T-cell (primary cell): ENCODE data around the gene IL2RG. TPM values are rescaled to one million over a fixed set of nuclear protein-coding genes. Genes with fewer than 3 reads are reported as not detected.

Experiments
- ATAC-seq, 4 experiments: fragments of 200-7000 bp in 3 of 4; fragments of 150-1000 bp in 1 of 4; cut with Tn5 transposase; replicated peaks in 1 of 4; 1 replicate in 3 of 4; 2 replicates in 1 of 4; pipeline ENCODE4 v1.10.0; 2021; ENCODE audit warnings: moderate library complexity in 3 of 4, mild to moderate bottlenecking in 2 of 4, moderate number of reproducible peaks in 1 of 4
- CTCF ChIA-PET, 2 donors: fragments of 300-600 bp; sonication (Branson Sonifier 250); formaldehyde crosslinking; loops; one replicate each; lab custom pipeline; 2022; ENCODE audit warnings: antibody characterized with exemption in 2 of 2; lab: Charles Lee
- POLR2A ChIA-PET, 2 donors: fragments of 300-600 bp; sonication (Branson Sonifier 250); formaldehyde crosslinking; loops; one replicate each; lab custom pipeline; 2022; ENCODE audit warnings: antibody characterized with exemption in 2 of 2; lab: Charles Lee
- DNase-seq, 35 experiments: peaks; one replicate each; pipeline versions ENCODE4 v3.0.0 to v3.0.0-alpha.2; 2013 to 2023
- H3K27ac ChIP-seq: one replicate; pipeline ENCODE4 v1.5.1; 2013; ENCODE audit warnings: low read length
- H3K27me3 ChIP-seq, 2 experiments: replicated peaks in 1 of 2; 1 replicate in 1 of 2; 2 replicates in 1 of 2; pipeline versions ENCODE4 v1.6.1 to v1.7.0; 2013; ENCODE audit warnings: low read length in 1 of 2, mixed read lengths in 1 of 2; ENCODE audit not compliant: control insufficient read depth in 2 of 2, insufficient read depth in 2 of 2; ENCODE audit errors: extremely low read depth in 1 of 2
- H3K36me3 ChIP-seq, 2 donors: 1 replicate in 1 of 2; 2 replicates in 1 of 2; pipeline versions ENCODE4 v1.6.1 to v1.7.0; 2013; ENCODE audit warnings: low read length in 1 of 2; ENCODE audit not compliant: control insufficient read depth in 2 of 2, insufficient read depth in 1 of 2; ENCODE audit errors: extremely low read depth in 1 of 2
- H3K4me1 ChIP-seq, 2 experiments: 1 replicate in 1 of 2; 2 replicates in 1 of 2; pipeline versions ENCODE4 v1.6.1 to v1.7.0; 2013; ENCODE audit warnings: low read length in 2 of 2, mixed read lengths in 1 of 2; ENCODE audit not compliant: insufficient read depth in 2 of 2, control insufficient read depth in 1 of 2; ENCODE audit errors: extremely low read depth in 1 of 2
- H3K4me3 ChIP-seq, 2 donors: 1 replicate in 1 of 2; 2 replicates in 1 of 2; pipeline versions ENCODE4 v1.5.1 to v1.7.0; 2013; ENCODE audit warnings: mild to moderate bottlenecking in 2 of 2, low read length in 1 of 2, moderate library complexity in 1 of 2; ENCODE audit not compliant: control insufficient read depth in 1 of 2; ENCODE audit errors: extremely low read depth in 1 of 2
- H3K9me3 ChIP-seq: 2 replicates; pipeline ENCODE4 v1.7.0; 2013
- H3K27ac Mint-ChIP-seq, 2 donors: one replicate each; pipeline ENCODE4 v1.8.0; 2020 to 2021; ENCODE audit warnings: mild to moderate bottlenecking in 2 of 2, mixed read lengths in 2 of 2
- H3K27me3 Mint-ChIP-seq, 2 donors: one replicate each; pipeline ENCODE4 v1.8.0; 2021 to 2022; ENCODE audit warnings: mixed read lengths in 2 of 2
- H3K36me3 Mint-ChIP-seq: one replicate; pipeline ENCODE4 v1.8.0; 2021; ENCODE audit warnings: mixed read lengths
- H3K4me1 Mint-ChIP-seq, 3 donors: one replicate each; pipeline ENCODE4 v1.8.0; 2020 to 2022; ENCODE audit warnings: mixed read lengths in 3 of 3, mild to moderate bottlenecking in 1 of 3
- H3K4me3 Mint-ChIP-seq, 3 donors: one replicate each; pipeline ENCODE4 v1.8.0; 2020 to 2022; ENCODE audit warnings: mild to moderate bottlenecking in 3 of 3, mixed read lengths in 3 of 3, moderate library complexity in 3 of 3
- H3K9me3 Mint-ChIP-seq, 3 donors: one replicate each; pipeline ENCODE4 v1.8.0; 2020 to 2022; ENCODE audit warnings: mixed read lengths in 3 of 3
- WGBS: methylation state at CpG from one replicate; pipeline ENCODE4 v1.1.5; 2013; ENCODE audit warnings: missing lambda C conversion rate; ENCODE audit not compliant: insufficient coverage; 5-methylcytosine and 5-hydroxymethylcytosine counted together
- total RNA-seq, 35 experiments: library from RNA in 6 of 35; stranded (reverse) in 6 of 35; fragments of 120-200 nt in 1 of 35; gene quantifications; one replicate each; pipeline versions ENCODE4 v1.2.1 to v1.2.4 and lab custom pipeline; 2013 to 2026

IL2RG gene
- total RNA-seq (100 to 1,000 TPM; 285 to 380 (median 312) TPM), total RNA-seq (lab: John Stamatoyannopoulos, UW) (14.3 to 92.0 (median 40.4) reads per million in 29 experiments)
- 542 TPM for total RNA-seq (2013)

DNA sequence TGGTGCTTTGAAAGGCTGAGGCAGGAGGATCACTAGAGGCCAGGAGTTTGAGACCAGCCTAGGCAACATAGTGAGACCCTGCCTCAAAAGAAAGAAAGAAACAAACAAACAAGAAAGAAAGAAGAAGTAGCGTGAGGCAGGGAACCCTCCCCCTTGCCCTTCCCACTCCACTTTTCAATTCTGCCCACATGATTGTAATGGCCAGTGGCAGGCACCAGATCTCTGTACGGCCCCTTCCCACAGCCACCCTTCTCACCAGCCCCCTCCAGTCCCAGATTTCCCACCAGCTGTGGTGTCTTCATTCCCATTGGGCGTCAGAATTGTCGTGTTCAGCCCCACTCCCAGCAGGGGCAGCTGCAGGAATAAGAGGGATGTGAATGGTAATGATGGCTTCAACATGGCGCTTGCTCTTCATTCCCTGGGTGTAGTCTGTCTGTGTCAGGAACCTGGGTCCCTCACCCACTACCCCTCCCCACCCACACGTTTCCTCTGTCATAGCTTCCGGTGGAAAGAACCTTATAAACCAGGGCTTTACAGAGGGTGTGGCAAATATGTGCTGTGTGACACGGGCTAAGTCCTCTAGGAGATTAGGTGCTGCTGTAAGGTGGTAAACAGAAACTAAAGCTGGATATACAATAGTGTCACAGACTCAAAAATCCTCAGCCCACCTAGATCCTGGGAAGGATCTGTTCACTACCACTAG is at the start of gene IL2RG:
Gene IL2RG, minus strand, starts transcription at position 437 of the 703 bp plus-strand sequence. Its CDS starts 38 bp downstream, at position 399.
- Mint-ChIP-seq H3K36me3 (peaks cover 37% of the 10 kb centered on the region), H3K4me1 (peaks cover 54 to 68% (median 60%) of the 10 kb centered on the region in 3 donors), H3K27me3 (no peaks in the 10 kb centered on the region), H3K9me3 (no peaks in the 10 kb centered on the region), H3K27ac (peak within 1 kb of the TSS; percentile 97 to 99), H3K4me3 (peak within 1 kb of the TSS; percentile 95 to 99 (median 97))
- CTCF ChIA-PET: interaction anchor here (1.0 to 1.9 kb wide), 8 partner anchors 9 to 71 kb away, joined by 4 to 16 read pairs (median 7); no protein-coding TSS in a partner anchor
- no peaks in the 10 kb centered on the region for H3K9me3 ChIP-seq
- DNase-seq: peak; percentile 35 to 90 (median 79)
- no CpG with 5 or more reads among the region's 8 CpGs for WGBS
- H3K4me3 ChIP-seq: peak within 1 kb of the TSS; percentile 94
- POLR2A ChIA-PET: interaction anchor here (0.5 to 2.4 kb wide), 20 partner anchors 8 to 1166 kb away, joined by 3 to 22 read pairs (median 5); partner anchors contain the start of genes FOXO4 (in 1 of the 2), NONO (in 1 of the 2), RPS4X (in 1 of the 2) and TAF1 (in 1 of the 2)
- peak within 1 kb of the TSS; percentile 99 for H3K27ac ChIP-seq
- peaks cover 4 to 31% of the 10 kb centered on the region in 2 donors for H3K36me3 ChIP-seq
- ATAC-seq: peak; percentile 87 to 91 (median 91)
- H3K27me3 ChIP-seq: no peaks in the 10 kb centered on the region
- peaks cover 17 to 56% of the 10 kb centered on the region in 2 experiments for H3K4me1 ChIP-seq

DNA sequence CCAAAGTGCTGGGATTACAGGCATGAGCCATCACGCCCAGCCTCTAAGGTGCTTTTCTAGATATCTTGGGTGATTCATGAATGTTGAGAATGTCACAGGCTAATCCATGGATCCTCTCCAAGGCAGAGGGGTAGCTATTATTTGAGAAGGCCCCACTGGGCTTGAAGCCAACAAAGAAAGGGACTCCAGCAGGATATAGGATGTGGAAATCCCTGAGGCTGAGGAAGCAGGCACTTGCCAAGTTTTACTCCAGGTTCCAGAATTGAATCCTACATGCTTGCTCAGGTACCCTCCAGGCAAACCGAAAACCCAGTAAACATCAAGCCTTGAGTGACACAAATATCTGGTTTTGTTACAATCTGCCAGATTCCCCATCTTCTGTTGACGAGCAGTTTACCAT is 49.1 kb upstream of the IL2RG start:
- peaks cover 0 to 6% of the 10 kb centered on the region in 2 experiments for H3K4me1 ChIP-seq
- peaks cover 0 to 4% of the 10 kb centered on the region in 2 donors for H3K36me3 ChIP-seq
- Mint-ChIP-seq H3K36me3 (peaks cover 3% of the 10 kb centered on the region), H3K9me3 (no peaks in the 10 kb centered on the region), H3K27me3 (peaks cover 0 to 20% of the 10 kb centered on the region in 2 donors), H3K4me3 (no peak overlapping the region), H3K27ac (no peak overlapping the region), H3K4me1 (peaks cover 8 to 19% (median 14%) of the 10 kb centered on the region in 3 donors)
- POLR2A ChIA-PET: no interaction called here
- no peak overlapping the region for H3K4me3 ChIP-seq
- H3K9me3 ChIP-seq: no peaks in the 10 kb centered on the region
- no peak overlapping the region for H3K27ac ChIP-seq
- WGBS: 100% methylated on average over 1 of the region's 3 CpGs
- CTCF ChIA-PET: interaction anchor here (0.5 to 0.7 kb wide), 2 partner anchors 43 to 118 kb away, joined by 4 to 5 read pairs; no protein-coding TSS in a partner anchor
- DNase-seq (no peak), ATAC-seq (no peak)
- no peaks in the 10 kb centered on the region for H3K27me3 ChIP-seq

GRCh38 chrX:71159335-71159734 is 48.0 kb upstream of the IL2RG start:
- Histone ChIP-seq H3K27me3 (no peaks in the 10 kb centered on the region), H3K27ac (no peak overlapping the region), H3K9me3 (no peaks in the 10 kb centered on the region), H3K4me1 (peaks cover 0 to 6% of the 10 kb centered on the region in 2 experiments), H3K36me3 (peaks cover 0 to 4% of the 10 kb centered on the region in 2 donors), H3K4me3 (no peak overlapping the region)
- peak overlapping the region in 1 of 3 donors; percentile 10 for H3K4me3 Mint-ChIP-seq
- peak overlapping the region; percentile 7 to 49 for H3K27ac Mint-ChIP-seq
- CTCF ChIA-PET: interaction anchor here in 1 of 2 donors (0.6 kb wide), 2 partner anchors 10 to 53 kb away, joined by 3 read pairs; partner anchors contain the start of gene CXorf65
- H3K27me3 Mint-ChIP-seq: peaks cover 0 to 20% of the 10 kb centered on the region in 2 donors
- H3K36me3 Mint-ChIP-seq: peaks cover 3% of the 10 kb centered on the region
- H3K4me1 Mint-ChIP-seq: peaks cover 8 to 19% (median 14%) of the 10 kb centered on the region in 3 donors
- DNase-seq: peak in 4 of 35 experiments; percentile 4 to 39 (median 19)
- peak; percentile 57 to 91 (median 72) for ATAC-seq
- POLR2A ChIA-PET: interaction anchor here in 1 of 2 donors (0.8 kb wide), 1 partner anchor 48 kb away, joined by 3 read pairs; the partner anchor contains the start of gene IL2RG
- H3K9me3 Mint-ChIP-seq: no peaks in the 10 kb centered on the region
- WGBS: no CpG with 5 or more reads among the region's 5 CpGs

DNA sequence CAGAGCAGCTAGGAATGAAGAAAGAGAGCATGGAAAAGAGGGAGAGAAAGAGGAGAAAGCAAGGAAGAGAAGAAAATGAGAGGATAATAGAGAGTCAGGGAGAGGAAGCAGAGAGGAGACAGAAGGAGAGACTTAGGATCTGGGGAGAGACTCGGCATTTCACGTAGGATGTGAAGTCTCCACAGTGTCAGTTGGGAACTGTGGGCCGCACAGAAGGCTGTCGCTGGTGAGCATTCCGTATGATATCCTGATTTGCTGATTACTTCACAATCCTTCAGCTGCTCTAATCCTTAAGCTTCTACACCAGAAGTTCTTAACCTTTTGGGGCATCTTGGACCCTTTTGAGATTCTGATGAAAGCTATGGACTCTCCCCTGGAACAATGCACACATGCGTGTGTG is 47.2 kb upstream of the IL2RG start:
- no peak overlapping the region for H3K27ac ChIP-seq
- H3K27me3 ChIP-seq: no peaks in the 10 kb centered on the region
- ATAC-seq: no peak
- Mint-ChIP-seq H3K9me3 (no peaks in the 10 kb centered on the region), H3K4me1 (peaks cover 8 to 19% (median 14%) of the 10 kb centered on the region in 3 donors), H3K27ac (peak overlapping the region in 1 of 2 donors; percentile 52), H3K4me3 (peak overlapping the region in 1 of 3 donors; percentile 7), H3K36me3 (peaks cover 3% of the 10 kb centered on the region), H3K27me3 (peaks cover 0 to 21% of the 10 kb centered on the region in 2 donors)
- H3K4me1 ChIP-seq: peaks cover 0 to 6% of the 10 kb centered on the region in 2 experiments
- POLR2A ChIA-PET: interaction anchor here in 1 of 2 donors (0.8 kb wide), 1 partner anchor 47 kb away, joined by 3 read pairs; the partner anchor contains the start of gene IL2RG
- DNase-seq: no peak
- WGBS: no CpG with 5 or more reads among the region's 6 CpGs
- H3K4me3 ChIP-seq: no peak overlapping the region
- CTCF ChIA-PET: no interaction called here
- H3K9me3 ChIP-seq: no peaks in the 10 kb centered on the region
- peaks cover 0 to 4% of the 10 kb centered on the region in 2 donors for H3K36me3 ChIP-seq

- no peaks in the 10 kb centered on the region for H3K9me3 Mint-ChIP-seq
- H3K36me3 Mint-ChIP-seq: no peaks in the 10 kb centered on the region
- H3K4me3 Mint-ChIP-seq: no peak overlapping the region
- Histone ChIP-seq H3K4me3 (no peak overlapping the region), H3K4me1 (peaks cover 0 to 5% of the 10 kb centered on the region in 2 experiments), H3K9me3 (no peaks in the 10 kb centered on the region), H3K27me3 (no peaks in the 10 kb centered on the region), H3K36me3 (no peaks in the 10 kb centered on the region), H3K27ac (no peak overlapping the region)
- POLR2A ChIA-PET: interaction anchor here in 1 of 2 donors (0.6 kb wide), 1 partner anchor 76 kb away, joined by 6 read pairs; no protein-coding TSS in a partner anchor
- peaks cover 8 to 18% (median 14%) of the 10 kb centered on the region in 3 donors for H3K4me1 Mint-ChIP-seq
- no peak for ATAC-seq
- DNase-seq: no peak
- H3K27ac Mint-ChIP-seq: no peak overlapping the region
- CTCF ChIA-PET: no interaction called here
- peaks cover 0 to 15% of the 10 kb centered on the region in 2 donors for H3K27me3 Mint-ChIP-seq
- WGBS: 56% methylated on average over 1 of the region's 3 CpGs
These were observed 43.3 kb upstream of the IL2RG start for GRCh38 chrX:71154641-71155040.

DNA sequence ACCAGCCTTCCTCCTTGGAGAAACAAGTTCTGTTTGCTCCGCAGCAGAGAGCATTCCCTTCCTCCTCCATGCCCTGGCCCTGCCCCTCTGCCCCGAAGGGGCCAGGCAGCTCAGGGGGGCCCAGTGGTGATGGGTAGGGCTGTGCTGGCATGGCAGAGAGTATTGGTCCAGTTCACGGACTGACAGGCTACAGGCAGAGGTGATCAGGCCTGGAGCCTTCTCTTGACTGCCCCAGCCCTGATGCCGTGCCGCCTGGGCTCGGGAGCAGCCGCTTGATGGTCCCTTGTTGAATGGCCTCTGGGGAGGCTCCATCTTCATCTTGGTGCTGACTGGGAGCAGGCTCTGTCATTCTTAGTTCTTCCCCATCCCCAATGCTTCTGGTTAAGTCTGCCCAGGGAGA is 42.8 kb upstream of the IL2RG start:
- H3K27me3 ChIP-seq: no peaks in the 10 kb centered on the region
- H3K27ac ChIP-seq: no peak overlapping the region
- ATAC-seq (no peak), DNase-seq (no peak)
- Mint-ChIP-seq H3K4me3 (no peak overlapping the region), H3K9me3 (no peaks in the 10 kb centered on the region), H3K36me3 (no peaks in the 10 kb centered on the region), H3K27me3 (peaks cover 0 to 15% of the 10 kb centered on the region in 2 donors), H3K4me1 (peaks cover 4 to 14% (median 11%) of the 10 kb centered on the region in 3 donors), H3K27ac (no peak overlapping the region)
- no peaks in the 10 kb centered on the region for H3K36me3 ChIP-seq
- H3K9me3 ChIP-seq: no peaks in the 10 kb centered on the region
- H3K4me3 ChIP-seq: no peak overlapping the region
- peaks cover 0 to under 1% of the 10 kb centered on the region in 2 experiments for H3K4me1 ChIP-seq
- POLR2A ChIA-PET: no interaction called here
- CTCF ChIA-PET: no interaction called here
- WGBS: no CpG with 5 or more reads among the region's 7 CpGs
